Measurements from ENCODE around the gene PSME4. TPM values are rescaled to one million over a fixed set of nuclear protein-coding genes. Genes with fewer than 3 reads are reported as not detected.

PSME4 gene
- total RNA-seq, 1 experiment from 2014 or later: 87.4 TPM

GRCh38 chr2:53829273-53829979 is 141.4 kb downstream of the PSME4 start:
- H3K18ac ChIP-seq (ENCODE audit: insufficient read length, low read depth, low read length): no peak overlapping the region
- no peak overlapping the region for H2BK15ac ChIP-seq (ENCODE audit: low read depth, low read length)
- H2BK12ac ChIP-seq (ENCODE audit: insufficient read length, low read depth, low read length): no peak overlapping the region
- no peak overlapping the region for H2BK5ac ChIP-seq (ENCODE audit: insufficient read length, low read length)
- Mint-ChIP-seq H3K36me3 (ENCODE audit: insufficient read depth in 1 of 3, low read depth in 3 of 3) (no peaks in the 10 kb centered on the region), H3K27me3 (ENCODE audit: low read depth) (no peaks in the 10 kb centered on the region), H3K9me3 (no peaks in the 10 kb centered on the region), H3K27ac (peak overlapping the region in 1 of 3 experiments; percentile 57; a peak in 1 of 7 replicates), H3K4me3 (no peak overlapping the region), H3K4me1 (peaks cover 29 to 30% of the 10 kb centered on the region in 2 experiments)
- H3K4ac ChIP-seq (ENCODE audit: low read depth, low read length): no peak overlapping the region
- WGBS (ENCODE audit: extremely low coverage, insufficient read length, low lambda C conversion rate): 100% methylated on average over 2 of the region's 11 CpGs
- no peak overlapping the region for H3K4me2 ChIP-seq (ENCODE audit: insufficient read depth, insufficient read length, low read length)
- no peak overlapping the region for H3T11ph ChIP-seq (ENCODE audit: low read length)
- no peak overlapping the region for H4K91ac ChIP-seq (ENCODE audit: insufficient read length, low read depth, low read length)
- TF ChIP-seq, protein P1, sequence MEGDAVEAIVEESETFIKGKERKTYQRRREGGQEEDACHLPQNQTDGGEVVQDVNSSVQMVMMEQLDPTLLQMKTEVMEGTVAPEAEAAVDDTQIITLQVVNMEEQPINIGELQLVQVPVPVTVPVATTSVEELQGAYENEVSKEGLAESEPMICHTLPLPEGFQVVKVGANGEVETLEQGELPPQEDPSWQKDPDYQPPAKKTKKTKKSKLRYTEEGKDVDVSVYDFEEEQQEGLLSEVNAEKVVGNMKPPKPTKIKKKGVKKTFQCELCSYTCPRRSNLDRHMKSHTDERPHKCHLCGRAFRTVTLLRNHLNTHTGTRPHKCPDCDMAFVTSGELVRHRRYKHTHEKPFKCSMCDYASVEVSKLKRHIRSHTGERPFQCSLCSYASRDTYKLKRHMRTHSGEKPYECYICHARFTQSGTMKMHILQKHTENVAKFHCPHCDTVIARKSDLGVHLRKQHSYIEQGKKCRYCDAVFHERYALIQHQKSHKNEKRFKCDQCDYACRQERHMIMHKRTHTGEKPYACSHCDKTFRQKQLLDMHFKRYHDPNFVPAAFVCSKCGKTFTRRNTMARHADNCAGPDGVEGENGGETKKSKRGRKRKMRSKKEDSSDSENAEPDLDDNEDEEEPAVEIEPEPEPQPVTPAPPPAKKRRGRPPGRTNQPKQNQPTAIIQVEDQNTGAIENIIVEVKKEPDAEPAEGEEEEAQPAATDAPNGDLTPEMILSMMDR (conservative IDR thresholded peaks at IDR 0.05): no peak
- no peak overlapping the region for H3K14ac ChIP-seq (ENCODE audit: insufficient read depth, low read length)
- no peaks in the 10 kb centered on the region for H3K23me2 ChIP-seq (ENCODE audit: insufficient read length, low read depth, low read length, poor library complexity, severe bottlenecking)
- H2BK120ac ChIP-seq (ENCODE audit: low read depth, low read length, poor library complexity, severe bottlenecking): no peak overlapping the region
- no peak for DNase-seq
- no peak overlapping the region for H2AK5ac ChIP-seq (ENCODE audit: insufficient read length, low read length)
- H2BK20ac ChIP-seq (ENCODE audit: low read depth, low read length, poor library complexity, severe bottlenecking): no peak overlapping the region
- H3K27me3 ChIP-seq (ENCODE audit: insufficient read depth, low read length): no peaks in the 10 kb centered on the region
- no peaks in the 10 kb centered on the region for H4K20me1 ChIP-seq (ENCODE audit: control insufficient read depth, insufficient read depth, insufficient read length)
- H4K5ac ChIP-seq (ENCODE audit: insufficient read length, low read depth, low read length): no peak overlapping the region
- H4K8ac ChIP-seq (replicated peaks; ENCODE audit: insufficient read length, low read depth, low read length): no peak overlapping the region
- peaks cover 10% of the 10 kb centered on the region; the same call in 1 of the 2 replicates for H3K4me1 ChIP-seq (ENCODE audit: insufficient read depth, low read length)
- H3K27ac ChIP-seq (ENCODE audit: insufficient read length, low read depth, low read length): no peak overlapping the region
- H3K23ac ChIP-seq (ENCODE audit: insufficient read length, low read depth, low read length): no peak overlapping the region
- H2AFZ ChIP-seq (ENCODE audit: low read length): no peak overlapping the region
- no peak overlapping the region for H3K9ac ChIP-seq (ENCODE audit: extremely low read depth, insufficient read length, low read length)
- H3K79me1 ChIP-seq (ENCODE audit: insufficient read depth, low read depth, low read length, poor library complexity, severe bottlenecking): no peaks in the 10 kb centered on the region
- H3K79me2 ChIP-seq (ENCODE audit: insufficient read depth, low read length): no peaks in the 10 kb centered on the region
- H3K56ac ChIP-seq (ENCODE audit: insufficient read length, low read depth, low read length): no peak overlapping the region
- no peaks in the 10 kb centered on the region for H3K9me3 ChIP-seq (ENCODE audit: control insufficient read depth, low read depth, low read length)
